Body of pancreas (tissue), 4 donors: ENCODE data around the gene CD160. TPM values are rescaled to one million over a fixed set of nuclear protein-coding genes. Genes with fewer than 3 reads are reported as not detected.

ENCODE experiments used
- ATAC-seq: fragments of 150-250 bp; one replicate; pipeline ENCODE4 v1.9.1; 2016
- DNase-seq, 4 donors: peaks; one replicate each; pipeline ENCODE4 v3.0.0-alpha.2; 2019
- H3K27ac ChIP-seq, 4 donors: fragments of 200-600 bp; sonication (generic); 1 replicate in 3 of 4; 2 replicates in 1 of 4; pipeline versions ENCODE4 v1.5.1 to v1.6.1; 2016 to 2019; ENCODE audit warnings: mild to moderate bottlenecking in 1 of 4, mixed read lengths in 1 of 4, moderate library complexity in 1 of 4
- H3K27me3 ChIP-seq, 2 donors: fragments of 200-600 bp; sonication (generic); one replicate each; pipeline ENCODE4 v1.6.0; 2016; ENCODE audit warnings: mild to moderate bottlenecking in 1 of 2
- H3K36me3 ChIP-seq, 2 donors: fragments of 200-600 bp; sonication (generic); replicated peaks in 1 of 2; 2 replicates each; pipeline ENCODE4 v1.5.1; 2016; ENCODE audit warnings: low read depth in 2 of 2; ENCODE audit not compliant: insufficient read depth in 1 of 2
- H3K4me1 ChIP-seq: fragments of 200-600 bp; sonication (generic); one replicate; pipeline ENCODE4 v1.6.0; 2016
- H3K4me3 ChIP-seq, 2 donors: fragments of 200-600 bp; sonication (generic); 1 replicate in 1 of 2; 2 replicates in 1 of 2; pipeline ENCODE4 v1.5.1; 2016 to 2019
- H3K9me3 ChIP-seq, 3 donors: fragments of 200-600 bp; sonication (generic); 1 replicate in 2 of 3; 2 replicates in 1 of 3; pipeline ENCODE4 v1.5.1; 2016
- CTCF ChIP-seq, 7 experiments: fragments of 450-650 bp in 4 of 7; fragments of 200-600 bp in 3 of 7; sonication (generic) in 3 of 7; IDR thresholded peaks; one replicate each; pipeline ENCODE4 v1.5.1; 2016 to 2019; ENCODE audit warnings: antibody characterized with exemption in 7 of 7
- POLR2A ChIP-seq, 3 donors: fragments of 450-650 bp; IDR thresholded peaks; one replicate each; pipeline ENCODE4 v1.6.1; 2016; ENCODE audit warnings: antibody characterized with exemption in 3 of 3, mild to moderate bottlenecking in 2 of 3
- WGBS, 2 donors: methylation state at CpG; one replicate each; pipeline ENCODE4 v1.1.5; 2017; 5-methylcytosine and 5-hydroxymethylcytosine counted together
- intact Hi-C: fragments of 100-400 bp; cut with DNase I; formaldehyde crosslinking; loops from one replicate; pipeline ENCODE4 v1.15.1; 2023
- total RNA-seq, 2 donors: library from RNA; depleted of rRNA; stranded (reverse); fragments of >200 nt; gene quantifications; one replicate each; pipeline ENCODE4 v1.1.0, GENCODE V29; 2016

The CD160 gene
- total RNA-seq, 2 donors from 2014 or later, result not detected

- Histone ChIP-seq H3K36me3 (no peaks in the 10 kb centered on the region), H3K4me3 (no peak overlapping the region), H3K27ac (peak overlapping the region; percentile 36 to 75 (median 70)), H3K4me1 (peaks cover 64% of the 10 kb centered on the region), H3K27me3 (no peaks in the 10 kb centered on the region), H3K9me3 (no peaks in the 10 kb centered on the region)
- 29 to 42% methylated on average over 5 of the region's 5 CpGs for WGBS, 2 donors
- DNase-seq (peak; percentile 55 to 79 (median 67)), ATAC-seq (peak; percentile 86)
- peak in 1 of 3 donors; percentile 27 for TF ChIP-seq POLR2A (IDR thresholded peaks at IDR 0.05)
- no peak for TF ChIP-seq CTCF (IDR thresholded peaks at IDR 0.05)
- intact Hi-C loops, result no loop called here
Observed at GRCh38 chr1:145695821-145696629, 23.3 kb upstream of the CD160 start.

- H3K36me3 ChIP-seq, result no peaks in the 10 kb centered on the region
- peak overlapping the region in 3 of 4 donors; percentile 68 to 75 (median 73) for H3K27ac ChIP-seq
- DNase-seq, result no peak
- WGBS, 2 donors, result 82% methylated on average over 3 of the region's 3 CpGs
- peaks cover 59% of the 10 kb centered on the region for H3K4me1 ChIP-seq
- ATAC-seq, result no peak
- H3K4me3 ChIP-seq, result no peak overlapping the region
- TF ChIP-seq POLR2A (IDR thresholded peaks at IDR 0.05) (no peak), CTCF (IDR thresholded peaks at IDR 0.05) (no peak)
- intact Hi-C loops, result no loop called here
- no peaks in the 10 kb centered on the region for H3K9me3 ChIP-seq
- no peaks in the 10 kb centered on the region for H3K27me3 ChIP-seq
Observed at GRCh38 chr1:145696630-145696960, 22.7 kb upstream of the CD160 start.

- no peak for TF ChIP-seq CTCF (IDR thresholded peaks at IDR 0.05)
- no peak for TF ChIP-seq POLR2A (IDR thresholded peaks at IDR 0.05)
- 82 to 87% methylated on average over 2 of the region's 2 CpGs for WGBS, 2 donors
- DNase-seq, result no peak
- H3K4me1 ChIP-seq, result peaks cover 23% of the 10 kb centered on the region
- no peaks in the 10 kb centered on the region for H3K27me3 ChIP-seq
- H3K4me3 ChIP-seq, result no peak overlapping the region
- no peaks in the 10 kb centered on the region for H3K9me3 ChIP-seq
- H3K27ac ChIP-seq, result no peak overlapping the region
- no peak for ATAC-seq
- intact Hi-C loops, result no loop called here
- no peaks in the 10 kb centered on the region for H3K36me3 ChIP-seq
Observed at GRCh38 chr1:145701306-145701862, 17.9 kb upstream of the CD160 start.

GRCh38 chr1:145702052-145702451 lies 17.2 kb upstream of the CD160 start:
- WGBS, 2 donors, result 71 to 78% methylated on average over 2 of the region's 2 CpGs
- ATAC-seq (no peak), DNase-seq (no peak)
- no peak overlapping the region for H3K4me3 ChIP-seq
- H3K27me3 ChIP-seq, result no peaks in the 10 kb centered on the region
- no peak overlapping the region for H3K27ac ChIP-seq
- no peaks in the 10 kb centered on the region for H3K9me3 ChIP-seq
- TF ChIP-seq CTCF (IDR thresholded peaks at IDR 0.05), result no peak
- no peak for TF ChIP-seq POLR2A (IDR thresholded peaks at IDR 0.05)
- no peaks in the 10 kb centered on the region for H3K36me3 ChIP-seq
- intact Hi-C loops, result no loop called here
- H3K4me1 ChIP-seq, result peaks cover 23% of the 10 kb centered on the region
